Fibroblast of lung (primary cell): ENCODE data around the gene ING3. TPM values are rescaled to one million over a fixed set of nuclear protein-coding genes. Genes with fewer than 3 reads are reported as not detected.

Experiments used
- DNase-seq, 2 donors: peaks; one replicate each; pipeline versions ENCODE4 v3.0.0 to v3.0.0-alpha.2; 2010; ENCODE audit warnings: low read depth in 2 of 2
- H2AFZ ChIP-seq: 2 replicates; pipeline ENCODE4 v1.5.1; 2012; ENCODE audit warnings: low read length, control low read depth, inconsistent platforms
- H3K27ac ChIP-seq: 2 replicates; pipeline ENCODE4 v1.5.1; 2011; ENCODE audit warnings: low read length, control low read depth; ENCODE audit not compliant: insufficient read depth
- H3K27me3 ChIP-seq: 2 replicates; pipeline ENCODE4 v1.5.1; 2011; ENCODE audit warnings: mild to moderate bottlenecking, low read length; ENCODE audit not compliant: control insufficient read depth, insufficient read depth
- H3K36me3 ChIP-seq: 2 replicates; pipeline ENCODE4 v1.5.1; 2011; ENCODE audit warnings: low read length; ENCODE audit not compliant: control insufficient read depth, insufficient read depth
- H3K4me1 ChIP-seq: 2 replicates; pipeline ENCODE4 v1.5.1; 2011; ENCODE audit warnings: low read length; ENCODE audit not compliant: control insufficient read depth, insufficient read depth; ENCODE audit errors: extremely low read depth
- H3K4me2 ChIP-seq: 2 replicates; pipeline ENCODE4 v1.5.1; 2011; ENCODE audit warnings: low read length, control low read depth; ENCODE audit not compliant: insufficient read depth; ENCODE audit errors: extremely low read depth
- H3K4me3 ChIP-seq, 4 experiments: fragments of 200-600 bp in 1 of 4; sonication (generic) in 1 of 4; replicated peaks in 1 of 4; 2 replicates each; pipeline ENCODE4 v1.5.1; 2011 to 2016; ENCODE audit warnings: low read length in 4 of 4, low read depth in 3 of 4, mild to moderate bottlenecking in 3 of 4, control low read depth in 2 of 4, inconsistent platforms in 1 of 4, mixed read lengths in 1 of 4; ENCODE audit not compliant: insufficient read depth in 1 of 4; ENCODE audit errors: control extremely low read depth in 1 of 4
- H3K79me2 ChIP-seq: 2 replicates; pipeline ENCODE4 v1.5.1; 2012; ENCODE audit warnings: mild to moderate bottlenecking, low read length, inconsistent platforms; ENCODE audit not compliant: control insufficient read depth, insufficient read depth
- H3K9ac ChIP-seq: 2 replicates; pipeline ENCODE4 v1.5.1; 2011; ENCODE audit warnings: mild to moderate bottlenecking, low read length, control low read depth; ENCODE audit not compliant: insufficient read depth
- H3K9me3 ChIP-seq: 2 replicates; pipeline ENCODE4 v1.5.1; 2012; ENCODE audit warnings: low read depth, low read length; ENCODE audit not compliant: control insufficient read depth, insufficient read depth
- H4K20me1 ChIP-seq: 2 replicates; pipeline ENCODE4 v1.5.1; 2011; ENCODE audit warnings: low read length; ENCODE audit not compliant: control insufficient read depth, insufficient read depth; ENCODE audit errors: extremely low read depth
- EZH2 ChIP-seq: IDR thresholded peaks from 2 replicates; pipeline ENCODE4 v1.5.1; 2012; ENCODE audit warnings: low read length, control low read depth, mild to moderate bottlenecking; ENCODE audit errors: missing control alignments
- polyA plus RNA-seq, 2 donors: library from polyadenylated mRNA; depleted of rRNA in 1 of 2; stranded (reverse) in 1 of 2; unstranded in 1 of 2; fragments of >200 nt; gene quantifications; 2 replicates each; pipeline ENCODE4 v1.2.1, GENCODE V29; 2011 to 2012; ENCODE audit warnings: missing spikeins in 1 of 2
- total RNA-seq: library from RNA; depleted of rRNA; stranded (reverse); fragments of >200 nt; gene quantifications from 2 replicates; pipeline ENCODE4 v1.2.1, GENCODE V29; 2014
- TF ChIP-seq, protein P1 (sequence below), 2 donors: IDR thresholded peaks in 1 of 2; conservative IDR thresholded peaks in 1 of 2; 1 replicate in 1 of 2; 2 replicates in 1 of 2; pipeline ENCODE4 v1.5.1; 2011 to 2012; ENCODE audit warnings: low read length in 2 of 2, control low read depth in 1 of 2, inconsistent platforms in 1 of 2, low read depth in 1 of 2, mild to moderate bottlenecking in 1 of 2

The ING3 gene
- total and polyA plus RNA-seq, 2 donors (not counting 1 experiment from before 2014, with no cell fraction given): 16.6 to 17.5 TPM

DNA sequence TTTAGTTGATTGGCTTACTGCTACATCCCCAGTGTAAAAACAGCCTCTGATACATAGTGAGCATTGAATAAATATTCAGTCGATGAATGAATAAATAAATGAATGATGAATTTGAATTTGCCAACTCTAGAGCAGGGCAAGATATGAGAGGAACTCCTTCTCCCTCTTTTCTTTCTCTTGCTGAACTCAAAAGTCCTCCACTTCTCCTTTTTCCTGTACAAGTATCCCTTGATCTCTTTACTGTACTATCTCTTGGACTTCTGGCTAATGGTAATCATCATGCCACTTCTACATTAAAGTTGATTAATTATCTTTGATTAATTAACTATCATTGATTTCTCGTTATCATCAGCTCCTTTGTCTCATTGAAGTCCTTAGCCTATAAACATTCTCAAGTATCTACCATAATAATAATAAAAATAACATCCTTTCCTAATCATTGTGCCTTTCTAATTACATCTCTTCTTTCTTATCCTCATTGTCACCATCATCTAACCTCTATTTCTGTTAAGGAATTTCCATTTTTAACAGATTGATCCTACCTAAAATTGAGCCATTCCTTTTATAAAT lies 48.5 kb downstream of the ING3 start:
- TF ChIP-seq, protein P1, sequence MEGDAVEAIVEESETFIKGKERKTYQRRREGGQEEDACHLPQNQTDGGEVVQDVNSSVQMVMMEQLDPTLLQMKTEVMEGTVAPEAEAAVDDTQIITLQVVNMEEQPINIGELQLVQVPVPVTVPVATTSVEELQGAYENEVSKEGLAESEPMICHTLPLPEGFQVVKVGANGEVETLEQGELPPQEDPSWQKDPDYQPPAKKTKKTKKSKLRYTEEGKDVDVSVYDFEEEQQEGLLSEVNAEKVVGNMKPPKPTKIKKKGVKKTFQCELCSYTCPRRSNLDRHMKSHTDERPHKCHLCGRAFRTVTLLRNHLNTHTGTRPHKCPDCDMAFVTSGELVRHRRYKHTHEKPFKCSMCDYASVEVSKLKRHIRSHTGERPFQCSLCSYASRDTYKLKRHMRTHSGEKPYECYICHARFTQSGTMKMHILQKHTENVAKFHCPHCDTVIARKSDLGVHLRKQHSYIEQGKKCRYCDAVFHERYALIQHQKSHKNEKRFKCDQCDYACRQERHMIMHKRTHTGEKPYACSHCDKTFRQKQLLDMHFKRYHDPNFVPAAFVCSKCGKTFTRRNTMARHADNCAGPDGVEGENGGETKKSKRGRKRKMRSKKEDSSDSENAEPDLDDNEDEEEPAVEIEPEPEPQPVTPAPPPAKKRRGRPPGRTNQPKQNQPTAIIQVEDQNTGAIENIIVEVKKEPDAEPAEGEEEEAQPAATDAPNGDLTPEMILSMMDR (conservative IDR thresholded peaks at IDR 0.05 in 1 of 2, IDR thresholded peaks at IDR 0.05 in 1 of 2; ENCODE audit: low read depth in 1 of 2, low read length in 2 of 2): no peak
- no peak for TF ChIP-seq EZH2
- peaks cover 14% of the 10 kb centered on the region for H3K4me1 ChIP-seq
- no peaks in the 10 kb centered on the region for H3K36me3 ChIP-seq
- no peaks in the 10 kb centered on the region for H4K20me1 ChIP-seq
- H3K79me2 ChIP-seq: peaks cover 78% of the 10 kb centered on the region
- H3K9me3 ChIP-seq: no peaks in the 10 kb centered on the region
- H3K4me2 ChIP-seq: peak overlapping the region; percentile 53
- DNase-seq: no peak
- no peaks in the 10 kb centered on the region for H3K27me3 ChIP-seq
- peak overlapping the region in 1 of 4 experiments; percentile 48 for H3K4me3 ChIP-seq
- H3K9ac ChIP-seq: no peak overlapping the region
- H3K27ac ChIP-seq: peak overlapping the region; percentile 57
- H2AFZ ChIP-seq: no peak overlapping the region

DNA sequence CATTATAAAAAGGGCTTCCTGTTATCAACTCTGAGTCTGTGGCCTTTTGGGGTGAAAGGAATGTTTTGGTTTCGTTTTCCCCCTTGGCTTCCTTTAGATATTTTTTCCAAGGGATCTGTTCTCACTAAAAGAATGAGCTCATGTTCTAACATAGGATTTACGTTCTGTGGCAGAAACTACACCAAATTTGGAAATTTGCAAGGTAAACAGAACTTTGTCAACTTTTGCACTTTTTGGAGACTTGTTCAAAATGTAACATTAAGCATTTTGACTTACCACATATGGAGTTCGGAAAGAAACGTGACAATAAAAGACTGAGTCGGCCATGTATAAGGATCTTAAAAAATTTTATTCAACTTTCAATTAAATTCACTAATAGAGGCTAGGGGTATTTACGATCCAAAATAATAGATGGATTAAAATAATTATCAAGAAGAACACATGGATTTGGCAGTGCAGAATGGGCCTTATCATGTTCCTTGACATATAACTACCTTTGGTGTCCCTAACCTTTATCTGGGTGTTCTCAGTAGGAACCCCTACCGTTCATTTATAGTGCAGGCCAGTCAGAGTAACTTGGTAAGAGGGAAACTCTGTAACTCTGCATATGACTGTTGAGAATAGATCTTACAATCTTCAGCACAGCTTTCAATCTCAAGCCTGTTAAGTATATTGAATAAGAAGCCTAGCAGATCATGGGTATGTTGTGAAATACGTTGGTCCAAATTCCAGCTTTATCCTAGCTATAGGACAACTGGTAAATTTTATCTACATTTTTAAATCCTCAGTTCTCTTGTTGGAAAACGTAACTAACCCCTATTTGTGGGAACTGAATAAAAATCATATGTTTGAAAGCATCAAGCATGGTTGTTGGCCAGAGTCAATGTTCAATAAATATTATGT lies 49.8 kb downstream of the ING3 start:
- no peaks in the 10 kb centered on the region for H3K36me3 ChIP-seq
- peaks cover 70% of the 10 kb centered on the region for H3K79me2 ChIP-seq
- peak; percentile 59 to 90 for DNase-seq
- no peaks in the 10 kb centered on the region for H3K9me3 ChIP-seq
- H3K4me3 ChIP-seq: peak overlapping the region; percentile 14 to 48 (median 28)
- no peak overlapping the region for H3K9ac ChIP-seq
- no peaks in the 10 kb centered on the region for H4K20me1 ChIP-seq
- H3K27ac ChIP-seq: peak overlapping the region; percentile 57
- H2AFZ ChIP-seq: no peak overlapping the region
- H3K27me3 ChIP-seq: no peaks in the 10 kb centered on the region
- no peak for TF ChIP-seq EZH2
- TF ChIP-seq, protein P1 (conservative IDR thresholded peaks at IDR 0.05 in 1 of 2, IDR thresholded peaks at IDR 0.05 in 1 of 2; ENCODE audit: low read depth in 1 of 2, low read length in 2 of 2): no peak
- H3K4me1 ChIP-seq: peaks cover 14% of the 10 kb centered on the region
- H3K4me2 ChIP-seq: peak overlapping the region; percentile 53

DNA sequence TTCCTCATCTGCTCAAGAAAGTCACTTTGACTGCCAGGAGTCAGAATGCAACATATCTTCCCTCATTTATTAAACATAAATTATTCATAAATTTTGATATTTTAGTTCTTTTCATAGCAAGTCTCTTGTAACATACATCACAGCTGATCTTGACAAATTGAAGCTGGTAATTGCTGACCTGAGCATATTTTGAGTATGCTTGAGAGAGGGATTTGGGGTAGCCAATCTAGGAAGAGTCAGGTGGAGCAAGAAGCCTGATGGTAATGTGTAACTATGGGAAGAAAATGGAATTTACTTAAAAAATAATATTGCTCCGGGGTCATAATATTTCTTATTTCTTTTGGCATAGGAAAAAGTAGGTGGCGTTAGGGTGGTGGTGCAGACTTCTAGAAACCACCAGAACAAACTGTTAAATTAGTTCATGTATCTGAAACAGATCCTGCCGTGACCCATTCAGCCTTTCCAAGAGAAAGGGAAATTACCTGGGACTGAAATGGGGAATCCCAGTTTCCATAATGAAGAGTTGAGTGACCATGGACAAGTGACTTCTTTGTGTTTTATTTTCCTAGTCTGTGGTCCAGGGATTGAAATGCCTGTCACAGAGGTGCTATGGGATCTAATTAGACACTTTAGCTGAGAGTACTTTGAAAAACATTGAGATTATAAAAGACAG lies 50.8 kb downstream of the ING3 start:
- H3K4me3 ChIP-seq: no peak overlapping the region
- H3K9ac ChIP-seq: no peak overlapping the region
- H3K27me3 ChIP-seq: no peaks in the 10 kb centered on the region
- no peak overlapping the region for H3K27ac ChIP-seq
- H3K36me3 ChIP-seq: no peaks in the 10 kb centered on the region
- H3K79me2 ChIP-seq: peaks cover 69% of the 10 kb centered on the region
- no peaks in the 10 kb centered on the region for H3K9me3 ChIP-seq
- no peaks in the 10 kb centered on the region for H4K20me1 ChIP-seq
- peaks cover 13% of the 10 kb centered on the region for H3K4me1 ChIP-seq
- TF ChIP-seq EZH2: no peak
- TF ChIP-seq, protein P1 (conservative IDR thresholded peaks at IDR 0.05 in 1 of 2, IDR thresholded peaks at IDR 0.05 in 1 of 2; ENCODE audit: low read depth in 1 of 2, low read length in 2 of 2): no peak
- H2AFZ ChIP-seq: no peak overlapping the region
- no peak for DNase-seq
- H3K4me2 ChIP-seq: no peak overlapping the region
